Measurements from ENCODE around the gene RENBP.

RENBP gene

DNA sequence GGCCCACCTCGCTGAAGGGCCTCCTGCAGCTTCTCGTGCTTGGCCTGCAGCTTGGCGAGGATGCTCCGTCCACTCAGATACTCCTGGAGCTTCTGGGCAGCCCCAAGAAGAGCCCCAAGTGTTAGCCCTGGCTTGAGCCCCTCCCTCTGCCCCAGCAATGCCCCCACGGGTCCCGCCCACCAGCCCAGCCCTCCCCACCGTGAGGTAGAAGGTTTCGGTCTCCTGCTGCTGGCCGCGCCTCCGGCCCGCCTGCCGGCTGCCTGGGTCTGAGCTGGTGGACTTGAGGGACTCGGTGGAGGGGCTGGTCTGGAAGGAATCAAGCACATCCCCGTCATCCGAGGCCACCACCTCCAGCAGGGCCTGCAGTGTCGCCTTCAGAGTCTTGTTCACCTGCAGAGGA is 31.2 kb downstream of the RENBP start:
- DNase-seq (ENCODE audit: insufficient read length, low spot score) = no peak
- TF ChIP-seq POU2F2 (IDR thresholded peaks at IDR 0.05; ENCODE audit: low read depth, low read length) (no peak), SPI1 (IDR thresholded peaks at IDR 0.05; ENCODE audit: low read depth, low read length) (no peak), POLR2AphosphoS5 (IDR thresholded peaks at IDR 0.05; ENCODE audit: low read depth, low read length) (no peak), POLR2A (IDR thresholded peaks at IDR 0.05; ENCODE audit: low read depth, low read length) (no peak), PAX5 (IDR thresholded peaks at IDR 0.05; ENCODE audit: insufficient read depth, low read length, severe bottlenecking) (no peak), TAF1 (IDR thresholded peaks at IDR 0.05; ENCODE audit: low read depth, low read length) (no peak)
- no peak for FAIRE-seq

DNA sequence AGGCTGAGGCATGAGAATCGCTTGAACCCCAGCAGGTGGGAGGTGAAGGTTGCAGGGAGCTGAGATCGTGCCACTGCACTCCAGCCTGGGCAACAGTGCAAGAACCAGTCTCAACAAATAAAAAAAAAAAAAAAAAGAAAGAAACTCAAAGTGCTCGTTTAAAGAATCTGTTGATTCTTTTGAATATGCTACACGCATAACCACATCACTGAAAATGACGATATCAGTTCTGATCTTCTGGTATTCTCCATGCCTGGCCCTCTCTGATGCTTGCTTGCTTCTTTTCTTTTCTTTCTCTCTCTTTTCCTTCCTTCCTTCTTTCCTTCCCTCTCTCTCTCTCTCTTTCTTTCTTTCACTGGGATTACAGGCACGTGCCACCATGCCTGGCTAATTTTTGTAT is 32.6 kb downstream of the RENBP start:
- no peak for DNase-seq (ENCODE audit: insufficient read length, low spot score)
- TF ChIP-seq POLR2A (IDR thresholded peaks at IDR 0.05; ENCODE audit: low read depth, low read length) (no peak), POU2F2 (IDR thresholded peaks at IDR 0.05; ENCODE audit: low read depth, low read length) (no peak), SPI1 (IDR thresholded peaks at IDR 0.05; ENCODE audit: low read depth, low read length) (no peak), PAX5 (IDR thresholded peaks at IDR 0.05; ENCODE audit: insufficient read depth, low read length, severe bottlenecking) (no peak), TAF1 (IDR thresholded peaks at IDR 0.05; ENCODE audit: low read depth, low read length) (no peak), POLR2AphosphoS5 (IDR thresholded peaks at IDR 0.05; ENCODE audit: low read depth, low read length) (no peak)
- no peak for FAIRE-seq

DNA sequence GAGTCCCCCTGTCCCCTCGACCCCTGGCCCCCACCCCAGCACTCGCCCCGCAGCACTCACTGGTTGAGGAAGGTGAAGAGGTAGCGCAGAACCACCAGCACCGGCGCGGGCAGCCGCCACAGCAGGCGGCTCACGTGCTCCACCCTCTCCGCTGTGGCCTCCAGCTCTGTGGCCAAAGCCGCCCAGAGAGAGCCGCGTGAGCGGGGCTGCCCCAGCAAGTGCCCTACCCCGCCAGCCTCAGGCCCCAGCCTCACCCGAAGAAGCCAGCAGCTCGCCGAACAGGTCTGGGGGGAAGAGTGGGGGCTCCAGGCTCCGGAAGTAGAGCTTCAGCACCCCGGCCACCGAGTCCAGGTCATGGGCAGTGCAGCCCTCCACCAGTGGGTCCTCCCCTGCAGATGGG is 34.0 kb downstream of the RENBP start:
- FAIRE-seq = no peak
- DNase-seq (ENCODE audit: insufficient read length, low spot score) = no peak
- TF ChIP-seq SPI1 (IDR thresholded peaks at IDR 0.05; ENCODE audit: low read depth, low read length) (no peak), PAX5 (IDR thresholded peaks at IDR 0.05; ENCODE audit: insufficient read depth, low read length, severe bottlenecking) (no peak), TAF1 (IDR thresholded peaks at IDR 0.05; ENCODE audit: low read depth, low read length) (no peak), POLR2AphosphoS5 (IDR thresholded peaks at IDR 0.05; ENCODE audit: low read depth, low read length) (no peak), POLR2A (IDR thresholded peaks at IDR 0.05; ENCODE audit: low read depth, low read length) (no peak), POU2F2 (IDR thresholded peaks at IDR 0.05; ENCODE audit: low read depth, low read length) (no peak)

DNA sequence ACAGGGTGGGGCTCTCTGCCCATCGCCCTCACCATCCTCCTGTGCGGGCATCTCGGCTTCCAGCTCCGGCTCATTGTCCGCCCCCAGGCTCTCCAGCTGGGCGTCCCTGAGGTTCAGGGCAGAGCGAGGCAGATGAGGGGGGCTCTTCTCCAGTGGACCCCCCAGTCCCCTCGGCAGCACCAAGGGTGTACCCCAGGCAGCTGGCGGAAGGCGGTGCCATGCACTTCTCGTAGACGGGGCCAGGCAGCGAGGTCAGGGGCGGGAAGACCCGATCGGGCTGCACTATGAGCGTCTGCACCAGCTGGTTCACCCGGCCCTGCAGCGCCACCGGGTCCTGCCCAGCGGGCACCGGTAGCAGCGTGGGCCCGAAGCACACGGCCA is 34.5 kb downstream of the RENBP start:
- no peak for TF ChIP-seq TAF1 (IDR thresholded peaks at IDR 0.05; ENCODE audit: low read depth, low read length)
- TF ChIP-seq POLR2AphosphoS5 (IDR thresholded peaks at IDR 0.05; ENCODE audit: low read depth, low read length) = no peak
- no peak for TF ChIP-seq PAX5 (IDR thresholded peaks at IDR 0.05; ENCODE audit: insufficient read depth, low read length, severe bottlenecking)
- no peak for TF ChIP-seq POU2F2 (IDR thresholded peaks at IDR 0.05; ENCODE audit: low read depth, low read length)
- TF ChIP-seq SPI1 (IDR thresholded peaks at IDR 0.05; ENCODE audit: low read depth, low read length) = no peak
- TF ChIP-seq POLR2A (IDR thresholded peaks at IDR 0.05; ENCODE audit: low read depth, low read length) = no peak
- no peak for DNase-seq (ENCODE audit: insufficient read length, low spot score)

DNA sequence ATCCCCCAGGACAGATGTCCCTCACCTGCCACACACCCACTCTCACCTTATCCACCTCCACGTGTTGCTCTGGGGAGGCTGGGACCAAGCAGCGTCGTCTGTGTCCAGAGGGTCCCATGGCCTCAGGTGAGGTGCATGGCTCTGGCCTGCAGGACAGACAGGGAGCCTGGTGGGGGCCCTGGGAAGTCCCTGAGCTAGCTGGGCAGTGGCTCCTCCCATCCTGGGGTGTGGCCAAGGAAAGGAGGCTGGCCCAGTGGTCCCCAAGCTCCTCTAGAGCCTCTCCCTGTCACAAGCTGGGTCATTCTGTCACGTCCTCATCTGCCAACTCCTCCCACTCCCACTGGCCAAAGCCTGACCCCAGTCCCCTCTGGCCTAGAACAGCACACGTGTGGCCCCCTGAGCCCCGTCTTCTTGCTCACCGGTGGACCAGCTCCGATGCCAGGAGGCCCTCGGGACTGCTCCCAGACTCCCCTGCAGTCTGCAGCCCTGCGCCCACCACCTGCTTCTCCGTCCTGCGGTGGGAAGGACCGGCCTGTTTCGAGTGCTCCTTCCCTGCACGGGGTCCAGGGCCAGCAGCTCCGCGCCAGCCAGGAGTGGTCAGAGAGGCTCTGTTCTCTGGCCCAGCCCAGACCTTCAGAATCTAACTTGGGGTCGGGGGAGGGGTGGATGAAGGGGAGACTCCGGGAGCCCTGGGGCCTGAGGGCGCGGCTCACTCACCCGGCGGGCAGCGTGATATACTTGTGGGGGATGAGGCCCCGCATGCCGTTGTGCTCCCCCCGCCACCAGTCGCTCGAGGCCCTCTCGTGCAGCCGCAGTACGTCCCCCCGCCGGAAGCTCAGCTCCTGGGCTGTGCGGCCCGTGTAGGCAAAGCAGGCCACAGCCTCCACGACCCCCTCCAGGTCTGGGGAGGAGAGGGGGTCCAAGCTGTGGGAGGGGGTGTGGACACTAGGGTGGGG is 35.1 kb downstream of the RENBP start:
- FAIRE-seq (peak; percentile 83), DNase-seq (ENCODE audit: insufficient read length, low spot score) (no peak)
- no peak for TF ChIP-seq POU2F2 (IDR thresholded peaks at IDR 0.05; ENCODE audit: low read depth, low read length)
- no peak for TF ChIP-seq SPI1 (IDR thresholded peaks at IDR 0.05; ENCODE audit: low read depth, low read length)
- TF ChIP-seq TAF1 (IDR thresholded peaks at IDR 0.05; ENCODE audit: low read depth, low read length) = no peak
- no peak for TF ChIP-seq POLR2AphosphoS5 (IDR thresholded peaks at IDR 0.05; ENCODE audit: low read depth, low read length)

More for the DNA sequence above, 34.5 kb downstream of the RENBP start:
- FAIRE-seq = no peak

DNA sequence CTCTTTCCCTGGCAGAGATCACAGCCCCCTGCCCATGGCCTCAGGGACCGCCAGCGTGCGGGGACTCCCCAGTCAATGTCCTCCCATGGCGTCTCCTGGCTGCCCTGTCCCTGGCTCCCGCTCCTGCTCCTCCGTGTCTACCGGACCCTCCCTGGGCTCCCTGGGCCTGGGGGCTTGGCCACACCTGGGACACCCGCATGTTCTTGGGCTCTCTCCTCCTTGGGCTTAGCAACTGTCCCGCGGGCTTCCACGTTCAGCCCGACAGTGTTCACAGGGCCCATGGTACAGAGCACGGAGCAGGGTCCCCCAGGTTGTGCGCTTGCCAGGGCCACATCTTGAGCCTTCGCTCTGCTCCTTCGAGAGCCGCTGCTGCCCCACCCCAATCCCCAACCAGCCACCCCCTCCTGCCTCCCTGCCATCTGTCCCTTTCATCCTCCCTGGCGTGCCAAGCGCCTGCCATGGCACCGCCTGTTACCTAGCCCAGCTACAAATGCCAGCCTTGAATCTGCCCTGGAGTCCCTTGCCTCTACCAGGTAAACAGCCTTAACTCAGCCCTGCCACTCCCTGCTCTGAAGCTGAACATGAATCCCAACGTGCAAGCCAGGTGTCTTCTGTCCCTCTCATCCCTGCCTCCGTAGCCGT is 36.1 kb downstream of the RENBP start:
- FAIRE-seq (no peak), DNase-seq (ENCODE audit: insufficient read length, low spot score) (no peak)
- no peak for TF ChIP-seq TAF1 (IDR thresholded peaks at IDR 0.05; ENCODE audit: low read depth, low read length)
- no peak for TF ChIP-seq SPI1 (IDR thresholded peaks at IDR 0.05; ENCODE audit: low read depth, low read length)
- no peak for TF ChIP-seq POLR2AphosphoS5 (IDR thresholded peaks at IDR 0.05; ENCODE audit: low read depth, low read length)
- TF ChIP-seq POLR2A (IDR thresholded peaks at IDR 0.05; ENCODE audit: low read depth, low read length) = no peak
- TF ChIP-seq POU2F2 (IDR thresholded peaks at IDR 0.05; ENCODE audit: low read depth, low read length) = no peak
- no peak for TF ChIP-seq PAX5 (IDR thresholded peaks at IDR 0.05; ENCODE audit: insufficient read depth, low read length, severe bottlenecking)

DNA sequence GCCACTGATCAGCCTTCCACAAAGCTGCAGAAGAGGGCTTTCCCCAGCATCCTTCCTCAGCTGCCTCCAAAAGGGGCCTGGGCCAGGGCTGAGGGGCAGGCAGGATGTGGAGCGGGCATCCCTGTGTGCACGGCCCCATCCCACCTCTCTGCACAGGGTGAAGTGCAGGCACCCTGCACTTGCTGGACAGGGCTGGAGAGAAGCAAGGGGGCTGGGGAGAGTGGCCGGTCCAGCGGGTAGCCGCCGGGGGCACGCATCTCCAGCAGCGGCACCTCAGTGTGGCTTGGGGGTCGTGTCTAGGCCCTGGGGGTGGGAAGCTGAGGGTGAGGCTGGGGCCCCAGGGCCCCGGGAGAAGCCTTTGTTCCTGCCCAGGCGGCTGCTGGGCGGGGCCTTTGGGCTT is 37.0 kb downstream of the RENBP start:
- FAIRE-seq (no peak), DNase-seq (ENCODE audit: insufficient read length, low spot score) (no peak)
- TF ChIP-seq PAX5 (IDR thresholded peaks at IDR 0.05; ENCODE audit: insufficient read depth, low read length, severe bottlenecking) = no peak
- no peak for TF ChIP-seq POU2F2 (IDR thresholded peaks at IDR 0.05; ENCODE audit: low read depth, low read length)
- no peak for TF ChIP-seq TAF1 (IDR thresholded peaks at IDR 0.05; ENCODE audit: low read depth, low read length)
- no peak for TF ChIP-seq POLR2AphosphoS5 (IDR thresholded peaks at IDR 0.05; ENCODE audit: low read depth, low read length)
- no peak for TF ChIP-seq SPI1 (IDR thresholded peaks at IDR 0.05; ENCODE audit: low read depth, low read length)

DNA sequence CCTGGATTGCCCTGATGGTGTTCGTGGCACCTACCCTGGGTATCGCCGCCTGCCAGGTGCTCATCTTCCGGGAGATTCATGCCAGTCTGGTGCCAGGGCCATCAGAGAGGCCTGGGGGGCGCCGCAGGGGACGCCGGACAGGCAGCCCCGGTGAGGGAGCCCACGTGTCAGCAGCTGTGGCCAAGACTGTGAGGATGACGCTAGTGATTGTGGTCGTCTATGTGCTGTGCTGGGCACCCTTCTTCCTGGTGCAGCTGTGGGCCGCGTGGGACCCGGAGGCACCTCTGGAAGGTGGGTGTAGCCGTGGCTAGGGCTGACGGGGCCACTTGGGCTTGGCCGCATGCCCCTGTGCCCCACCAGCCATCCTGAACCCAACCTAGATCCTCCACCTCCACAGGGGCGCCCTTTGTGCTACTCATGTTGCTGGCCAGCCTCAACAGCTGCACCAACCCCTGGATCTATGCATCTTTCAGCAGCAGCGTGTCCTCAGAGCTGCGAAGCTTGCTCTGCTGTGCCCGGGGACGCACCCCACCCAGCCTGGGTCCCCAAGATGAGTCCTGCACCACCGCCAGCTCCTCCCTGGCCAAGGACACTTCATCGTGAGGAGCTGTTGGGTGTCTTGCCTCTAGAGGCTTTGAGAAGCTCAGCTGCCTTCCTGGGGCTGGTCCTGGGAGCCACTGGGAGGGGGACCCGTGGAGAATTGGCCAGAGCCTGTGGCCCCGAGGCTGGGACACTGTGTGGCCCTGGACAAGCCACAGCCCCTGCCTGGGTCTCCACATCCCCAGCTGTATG is 38.1 kb downstream of the RENBP start:
- FAIRE-seq (no peak), DNase-seq (ENCODE audit: insufficient read length, low spot score) (no peak)
- TF ChIP-seq SPI1 (IDR thresholded peaks at IDR 0.05; ENCODE audit: low read depth, low read length) (no peak), POU2F2 (IDR thresholded peaks at IDR 0.05; ENCODE audit: low read depth, low read length) (no peak), TAF1 (IDR thresholded peaks at IDR 0.05; ENCODE audit: low read depth, low read length) (no peak), PAX5 (IDR thresholded peaks at IDR 0.05; ENCODE audit: insufficient read depth, low read length, severe bottlenecking) (no peak), POLR2A (IDR thresholded peaks at IDR 0.05; ENCODE audit: low read depth, low read length) (no peak), POLR2AphosphoS5 (IDR thresholded peaks at IDR 0.05; ENCODE audit: low read depth, low read length) (no peak)
